GM06990 (cell line): Measurements from ENCODE around the gene ABHD16A.
A peak's percentile ranks its signal among the peaks of the same experiment; 100 is the strongest.

Experiments used
- DNase-seq: peaks from one replicate; pipeline ENCODE4 v3.0.0-alpha.2; 2011; ENCODE audit not compliant: insufficient read length; ENCODE audit errors: extremely low read depth
- H3K27me3 ChIP-seq: replicated peaks from 2 replicates; pipeline ENCODE4 v1.6.0; 2011; ENCODE audit warnings: low read length; ENCODE audit not compliant: control insufficient read depth, insufficient read depth
- H3K36me3 ChIP-seq: 2 replicates; pipeline ENCODE4 v1.5.1; 2011; ENCODE audit warnings: low read length; ENCODE audit not compliant: control insufficient read depth, insufficient read depth
- H3K4me3 ChIP-seq: replicated peaks from 2 replicates; pipeline ENCODE4 v1.5.1; 2011; ENCODE audit warnings: low read depth, mild to moderate bottlenecking, control low read depth, low read length
- CTCF ChIP-seq: IDR thresholded peaks from 2 replicates; pipeline ENCODE4 v1.5.1; 2011; ENCODE audit warnings: low read length, control low read depth, mild to moderate bottlenecking, inconsistent platforms; ENCODE audit not compliant: insufficient read depth, poor library complexity, severe bottlenecking

ABHD16A gene

GRCh38 chr6:31706599-31706998 is 3.5 kb upstream of the ABHD16A start, which contains the start of gene LY6G6F:
LY6G6F (plus strand) TSS chr6:31706866; CDS start chr6:31706907, 41 bp downstream.
- Histone ChIP-seq H3K4me3 (no peak within 1 kb of the TSS), H3K27me3 (no peaks in the 10 kb centered on the region), H3K36me3 (no peaks in the 10 kb centered on the region)
- no peak for TF ChIP-seq CTCF
- DNase-seq = no peak

- H3K27me3 ChIP-seq = no peaks in the 10 kb centered on the region
- no peak for TF ChIP-seq CTCF
- no peak for DNase-seq
- no peaks in the 10 kb centered on the region for H3K36me3 ChIP-seq
- H3K4me3 ChIP-seq = no peak overlapping the region
These were observed 2.8 kb upstream of the ABHD16A start for GRCh38 chr6:31705931-31706330.

DNA sequence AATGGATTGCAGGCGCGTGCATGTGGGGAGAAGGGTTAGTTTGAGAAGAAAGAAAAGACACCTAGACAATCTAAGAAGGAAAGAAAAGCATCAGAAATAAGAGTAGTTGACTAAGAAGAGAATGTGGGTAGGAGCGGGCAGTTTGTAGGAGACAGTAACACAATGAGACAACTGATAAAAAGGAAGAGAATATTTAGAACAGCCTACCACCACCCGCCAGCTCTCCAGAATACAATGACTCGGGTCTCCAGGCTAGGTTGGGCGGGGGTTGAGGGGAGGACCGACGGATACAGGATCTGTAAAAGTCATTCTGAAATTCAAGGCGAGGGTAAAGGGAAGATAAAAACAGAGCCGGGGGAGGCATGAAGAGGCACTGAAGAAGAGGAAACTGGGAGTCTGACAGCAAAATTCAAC is 712 bp downstream of the ABHD16A start:
- Histone ChIP-seq H3K4me3 (peak overlapping the region; percentile 94), H3K27me3 (no peaks in the 10 kb centered on the region), H3K36me3 (peaks cover 1% of the 10 kb centered on the region)
- DNase-seq = no peak
- no peak for TF ChIP-seq CTCF

- no peak for DNase-seq
- no peaks in the 10 kb centered on the region for H3K27me3 ChIP-seq
- peak overlapping the region; percentile 94 for H3K4me3 ChIP-seq
- TF ChIP-seq CTCF = no peak
- peaks cover 2% of the 10 kb centered on the region for H3K36me3 ChIP-seq
These were observed 1.3 kb downstream of the ABHD16A start for GRCh38 chr6:31701666-31702404.

DNA sequence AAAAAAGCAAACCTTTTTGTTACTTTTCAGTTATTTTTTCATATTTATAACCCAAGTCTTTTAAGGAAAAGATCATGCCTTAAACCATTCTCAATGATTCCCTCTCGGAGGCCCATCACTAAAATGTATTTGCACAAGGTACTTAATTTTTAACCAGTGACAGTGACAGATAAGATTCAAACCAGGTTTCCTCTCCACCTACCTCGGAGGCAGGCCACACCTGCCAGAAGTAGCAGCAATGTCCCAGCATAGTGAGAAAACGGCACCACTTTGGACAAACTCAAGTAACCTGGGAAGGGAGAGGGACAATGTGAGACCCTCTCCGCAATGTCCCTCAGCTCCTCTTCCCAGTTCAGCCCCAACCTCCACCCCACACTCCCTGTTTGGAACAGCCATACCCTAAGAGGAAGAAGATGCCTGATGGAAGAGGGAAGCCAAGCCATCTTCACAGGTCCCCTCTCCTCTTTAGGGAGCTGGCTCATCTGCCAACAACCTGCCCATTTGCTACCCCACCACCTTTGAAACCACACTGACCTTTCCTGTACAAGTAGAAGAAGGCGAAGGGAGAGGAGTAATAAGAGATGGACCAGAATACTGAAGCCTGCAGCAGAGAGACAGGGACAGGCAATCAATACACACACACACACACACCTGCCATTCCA is 2.3 kb downstream of the ABHD16A start:
- H3K4me3 ChIP-seq = no peak overlapping the region
- H3K36me3 ChIP-seq = peaks cover 5% of the 10 kb centered on the region
- no peaks in the 10 kb centered on the region for H3K27me3 ChIP-seq
- no peak for DNase-seq
- no peak for TF ChIP-seq CTCF
